GM12865 (cell line): Measurements from ENCODE around the gene SLC25A29.
A peak's percentile ranks its signal among the peaks of the same experiment; 100 is the strongest.
"Not testable (repeated sequence)": the region's sequence is repeated elsewhere in the genome, so short reads cannot be mapped to it uniquely, and the experiment has no call there.

Source experiments
- DNase-seq: peaks from one replicate; pipeline ENCODE4 v3.0.0; 2010; ENCODE audit warnings: low read depth
- H3K4me3 ChIP-seq: 2 replicates; pipeline ENCODE4 v1.5.1; 2011; ENCODE audit warnings: mild to moderate bottlenecking, low read depth, low read length, control low read depth
- CTCF ChIP-seq: IDR thresholded peaks from 2 replicates; pipeline ENCODE4 v1.5.1; 2011; ENCODE audit warnings: low read length, control low read depth, low read depth, inconsistent platforms; ENCODE audit not compliant: insufficient read depth; ENCODE audit errors: missing control alignments

SLC25A29 gene

DNA sequence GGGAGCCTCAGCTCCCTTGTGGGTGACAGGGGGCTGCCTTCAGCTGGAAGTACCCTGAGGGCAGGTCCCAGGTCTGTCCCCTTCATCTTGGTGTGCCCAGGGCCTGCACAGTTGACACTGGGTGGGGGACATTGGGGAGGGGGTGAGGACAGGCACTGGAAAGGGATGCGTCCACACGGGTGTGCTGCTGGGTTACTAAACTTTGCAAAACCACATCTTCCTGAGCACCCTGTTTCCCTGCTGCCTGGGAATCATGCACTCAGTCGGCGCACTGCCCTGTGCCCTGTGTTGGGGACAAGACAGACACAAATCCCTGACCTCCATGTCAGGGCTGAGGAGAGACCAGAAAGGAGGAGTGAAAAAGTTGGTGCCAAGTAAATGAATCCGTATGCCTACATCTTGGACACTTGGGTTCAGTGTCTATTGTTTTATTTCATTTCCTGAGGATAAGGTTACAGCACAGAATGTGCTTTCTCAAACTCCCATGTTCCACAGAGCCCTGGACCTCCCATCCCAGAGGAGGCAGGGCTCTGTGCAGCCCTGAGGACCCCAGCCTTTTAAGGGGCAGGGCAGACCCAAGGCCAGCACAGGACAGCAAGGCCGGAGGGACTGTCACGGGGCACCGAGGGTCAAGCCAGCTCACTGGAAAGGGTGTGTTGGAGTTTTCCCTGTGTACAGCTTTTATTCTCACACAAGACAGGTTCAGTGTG, 2.9 kb upstream of the SLC25A29 start:
- TF ChIP-seq CTCF = no peak
- H3K4me3 ChIP-seq = no peak overlapping the region
- no peak for DNase-seq

- not testable (repeated sequence) for H3K4me3 ChIP-seq
Measured at GRCh38 chr14:100308427-100308792, 2.2 kb upstream of the SLC25A29 start.

DNA sequence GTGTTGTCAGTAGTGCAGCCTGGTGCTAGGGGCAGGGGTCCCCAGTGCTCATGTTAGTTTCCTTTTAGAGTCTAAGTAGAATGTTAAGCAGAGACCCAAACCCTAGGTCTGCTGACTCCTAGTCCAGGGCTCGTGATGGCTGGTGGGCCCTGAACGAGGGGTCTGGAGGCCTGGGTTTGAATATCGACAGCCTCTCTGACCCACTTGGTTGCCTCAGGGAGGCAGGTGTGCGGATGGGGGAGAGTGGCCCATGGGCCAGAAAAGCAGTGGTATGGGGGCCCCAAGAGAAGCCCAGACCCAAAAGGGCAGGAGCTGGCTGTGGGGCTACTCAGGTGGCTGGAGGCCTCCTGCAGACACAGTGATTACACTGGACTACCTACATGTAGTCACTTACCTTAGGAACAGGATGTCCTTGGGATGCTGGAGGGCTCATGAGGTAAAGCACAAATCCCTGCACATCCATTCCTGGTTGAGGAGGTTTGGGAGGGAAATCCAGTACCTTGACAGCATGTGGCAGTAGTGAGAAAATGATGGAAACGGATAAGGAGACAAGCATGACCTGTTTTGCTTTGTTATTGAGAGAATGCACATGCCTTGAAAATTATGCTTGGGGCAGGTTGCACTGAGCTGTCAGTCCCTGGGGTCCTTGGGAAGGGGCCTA, 1.7 kb upstream of the SLC25A29 start:
- TF ChIP-seq CTCF = no peak
- no peak overlapping the region for H3K4me3 ChIP-seq
- DNase-seq = no peak

More at GRCh38 chr14:100308427-100308792, 2.2 kb upstream of the SLC25A29 start:
- not testable (repeated sequence) for DNase-seq

DNA sequence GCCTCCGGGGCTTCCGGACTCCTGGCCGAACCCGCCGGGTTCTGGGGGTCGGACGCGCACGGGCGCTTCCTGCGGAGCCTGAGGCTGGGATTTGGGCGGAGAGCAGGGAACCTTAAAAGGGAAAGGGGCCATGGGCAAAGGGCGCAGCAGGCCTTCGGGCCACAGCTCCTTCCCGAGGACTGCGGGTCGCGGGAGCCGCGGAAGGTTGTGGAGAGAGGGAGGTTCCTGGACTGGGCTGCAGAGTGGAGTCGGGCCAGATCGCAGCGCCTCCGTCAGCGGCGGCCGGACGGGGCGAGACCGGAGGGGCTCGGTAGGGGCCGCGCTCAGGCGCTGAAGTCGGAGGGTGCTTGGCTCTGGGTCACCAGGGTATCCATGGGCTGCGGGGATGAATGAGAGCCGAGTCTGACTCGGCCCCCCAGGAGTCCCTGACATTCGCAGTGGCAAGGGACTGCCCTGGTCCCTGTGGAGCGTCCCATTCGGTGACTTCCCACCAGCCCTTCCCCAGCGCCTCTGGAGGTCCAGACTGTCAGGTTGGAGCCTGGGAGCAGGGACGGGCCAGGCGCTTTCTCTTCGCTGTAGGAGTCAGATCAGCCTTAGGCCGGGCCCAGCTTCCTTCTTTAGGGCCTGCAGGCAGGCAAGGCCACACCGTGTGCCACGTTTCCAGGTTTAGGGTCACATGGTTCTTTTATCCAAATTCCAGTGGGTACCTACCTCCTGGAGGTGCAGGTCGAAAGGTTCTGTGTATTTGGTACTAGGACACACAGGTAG, 938 bp upstream of the SLC25A29 start:
- H3K4me3 ChIP-seq = peak overlapping the region; percentile 84
- DNase-seq = no peak
- TF ChIP-seq CTCF = no peak

GRCh38 chr14:100305324-100306100, 732 bp downstream of the SLC25A29 start:
- H3K4me3 ChIP-seq = peak overlapping the region; percentile 58
- no peak for TF ChIP-seq CTCF
- no peak for DNase-seq

GRCh38 chr14:100304825-100305323, 1.4 kb downstream of the SLC25A29 start:
- TF ChIP-seq CTCF = no peak
- H3K4me3 ChIP-seq = peak overlapping the region; percentile 1; the same call in 1 of the 2 replicates
- DNase-seq = no peak
